Measurements from ENCODE around the gene RARG.

RARG gene

GRCh38 chr12:53253298-53253697 is 21.3 kb upstream of the RARG start:
- no peaks in the 10 kb centered on the region for H3K9me3 ChIP-seq (ENCODE audit: low read depth, low read length)
- TF ChIP-seq FOXP2 (optimal IDR thresholded peaks at IDR 0.05; ENCODE audit: control extremely low read depth, extremely low read length, insufficient read depth), result no peak
- no peak for TF ChIP-seq EZH2 (IDR thresholded peaks at IDR 0.05)
- TF ChIP-seq POLR2AphosphoS5 (IDR thresholded peaks at IDR 0.05; ENCODE audit: borderline replicate concordance, low read depth, low read length), result no peak
- peaks cover 5% of the 10 kb centered on the region; the same call in 1 of the 2 replicates for H3K36me3 ChIP-seq (ENCODE audit: insufficient read depth, low read length)
- no peak for DNase-seq (ENCODE audit: low read depth, low spot score)
- H3K4me3 ChIP-seq, result peak overlapping the region; percentile 97; the same call in 1 of the 2 replicates
- no peak overlapping the region for H3K27ac ChIP-seq
- H3K9ac ChIP-seq (ENCODE audit: insufficient read length), result no peak overlapping the region

- Histone ChIP-seq H3K36me3 (ENCODE audit: insufficient read depth, low read length) (peaks cover 5% of the 10 kb centered on the region; the same call in 1 of the 2 replicates), H3K4me3 (peak overlapping the region; percentile 97), H3K27ac (no peak overlapping the region), H3K9me3 (ENCODE audit: low read depth, low read length) (no peaks in the 10 kb centered on the region), H3K9ac (ENCODE audit: insufficient read length) (peak overlapping the region; percentile 87)
- TF ChIP-seq POLR2AphosphoS5 (IDR thresholded peaks at IDR 0.05; ENCODE audit: borderline replicate concordance, low read depth, low read length), result no peak
- TF ChIP-seq FOXP2 (optimal IDR thresholded peaks at IDR 0.05; ENCODE audit: control extremely low read depth, extremely low read length, insufficient read depth), result no peak
- TF ChIP-seq EZH2 (IDR thresholded peaks at IDR 0.05), result no peak
- DNase-seq (ENCODE audit: low read depth, low spot score), result no peak
Measured at GRCh38 chr12:53252349-53252916, 20.4 kb upstream of the RARG start.

DNA sequence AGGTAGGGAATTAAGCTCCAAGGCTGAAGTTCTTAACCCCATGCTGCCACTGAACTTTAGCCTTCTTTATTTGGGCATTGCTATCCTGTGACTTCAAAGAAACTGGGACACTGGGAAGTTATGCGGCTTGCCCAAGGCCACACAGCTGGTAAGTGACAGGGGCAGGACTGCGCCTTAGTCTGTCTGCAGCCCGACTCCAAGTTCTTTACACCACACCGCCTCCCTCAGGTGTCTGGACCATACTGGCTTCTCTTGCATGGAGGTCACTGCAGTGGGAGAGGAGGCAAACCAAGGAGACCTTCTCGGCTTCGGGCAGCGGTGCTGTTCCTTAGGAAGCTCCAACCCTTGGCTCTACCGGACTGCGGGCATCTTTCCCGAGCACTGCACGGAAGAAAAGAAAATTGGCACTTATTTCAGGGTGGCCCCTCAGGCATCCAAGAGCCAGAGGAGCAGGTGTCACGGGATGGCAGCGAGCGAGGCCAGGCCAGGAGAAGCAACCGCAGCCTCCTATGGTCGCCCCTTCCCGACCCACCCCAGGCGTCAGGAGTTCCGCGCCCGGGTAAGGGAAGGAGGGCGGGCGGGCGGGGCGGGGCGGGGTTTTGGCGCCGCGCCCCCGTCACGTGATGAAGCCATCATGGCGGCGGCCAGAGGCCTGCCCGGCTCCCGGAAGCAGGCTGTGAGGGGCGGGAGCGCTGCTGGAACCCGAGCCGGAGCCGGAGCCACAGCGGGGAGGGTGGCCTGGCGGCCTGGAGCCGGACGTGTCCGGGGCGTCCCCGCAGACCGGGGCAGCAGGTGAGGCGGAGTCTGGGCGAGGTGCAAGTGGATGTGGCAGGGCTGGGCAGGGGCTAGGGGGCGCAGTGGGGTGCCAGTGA is 19.7 kb upstream of the RARG start:
- no peak for DNase-seq (ENCODE audit: low read depth, low spot score)
- peak overlapping the region; percentile 97 for H3K4me3 ChIP-seq
- H3K27ac ChIP-seq, result no peak overlapping the region
- no peaks in the 10 kb centered on the region for H3K9me3 ChIP-seq (ENCODE audit: low read depth, low read length)
- peak overlapping the region; percentile 87 for H3K9ac ChIP-seq (ENCODE audit: insufficient read length)
- H3K36me3 ChIP-seq (ENCODE audit: insufficient read depth, low read length), result peaks cover 5% of the 10 kb centered on the region; the same call in 1 of the 2 replicates
- TF ChIP-seq FOXP2 (optimal IDR thresholded peaks at IDR 0.05; ENCODE audit: control extremely low read depth, extremely low read length, insufficient read depth), result peak; percentile 55
- peak; percentile 75 for TF ChIP-seq POLR2AphosphoS5 (IDR thresholded peaks at IDR 0.05; ENCODE audit: borderline replicate concordance, low read depth, low read length)
- TF ChIP-seq EZH2 (IDR thresholded peaks at IDR 0.05), result no peak

GRCh38 chr12:53245286-53245685 is 13.3 kb upstream of the RARG start:
- no peak for TF ChIP-seq POLR2AphosphoS5 (IDR thresholded peaks at IDR 0.05; ENCODE audit: borderline replicate concordance, low read depth, low read length)
- TF ChIP-seq EZH2 (IDR thresholded peaks at IDR 0.05), result no peak
- no peak for TF ChIP-seq FOXP2 (optimal IDR thresholded peaks at IDR 0.05; ENCODE audit: control extremely low read depth, extremely low read length, insufficient read depth)
- no peak overlapping the region for H3K9ac ChIP-seq (ENCODE audit: insufficient read length)
- H3K4me3 ChIP-seq, result no peak overlapping the region
- no peaks in the 10 kb centered on the region for H3K36me3 ChIP-seq (ENCODE audit: insufficient read depth, low read length)
- H3K9me3 ChIP-seq (ENCODE audit: low read depth, low read length), result no peaks in the 10 kb centered on the region
- DNase-seq (ENCODE audit: low read depth, low spot score), result no peak
- no peak overlapping the region for H3K27ac ChIP-seq

- DNase-seq (ENCODE audit: low read depth, low spot score), result no peak
- H3K9ac ChIP-seq (ENCODE audit: insufficient read length), result no peak overlapping the region
- no peak overlapping the region for H3K27ac ChIP-seq
- H3K9me3 ChIP-seq (ENCODE audit: low read depth, low read length), result no peaks in the 10 kb centered on the region
- no peak overlapping the region for H3K4me3 ChIP-seq
- TF ChIP-seq EZH2 (IDR thresholded peaks at IDR 0.05) (no peak), POLR2AphosphoS5 (IDR thresholded peaks at IDR 0.05; ENCODE audit: borderline replicate concordance, low read depth, low read length) (no peak), FOXP2 (optimal IDR thresholded peaks at IDR 0.05; ENCODE audit: control extremely low read depth, extremely low read length, insufficient read depth) (no peak)
- H3K36me3 ChIP-seq (ENCODE audit: insufficient read depth, low read length), result no peaks in the 10 kb centered on the region
Measured at GRCh38 chr12:53244337-53244736, 12.3 kb upstream of the RARG start.

GRCh38 chr12:53241623-53242412 is 9.8 kb upstream of the RARG start:
- Histone ChIP-seq H3K4me3 (no peak overlapping the region), H3K9ac (ENCODE audit: insufficient read length) (no peak overlapping the region), H3K9me3 (ENCODE audit: low read depth, low read length) (no peaks in the 10 kb centered on the region), H3K36me3 (ENCODE audit: insufficient read depth, low read length) (no peaks in the 10 kb centered on the region), H3K27ac (no peak overlapping the region)
- no peak for TF ChIP-seq EZH2 (IDR thresholded peaks at IDR 0.05)
- no peak for TF ChIP-seq FOXP2 (optimal IDR thresholded peaks at IDR 0.05; ENCODE audit: control extremely low read depth, extremely low read length, insufficient read depth)
- no peak for TF ChIP-seq POLR2AphosphoS5 (IDR thresholded peaks at IDR 0.05; ENCODE audit: borderline replicate concordance, low read depth, low read length)
- no peak for DNase-seq (ENCODE audit: low read depth, low spot score)

GRCh38 chr12:53239643-53240258 is 7.7 kb upstream of the RARG start:
- no peaks in the 10 kb centered on the region for H3K9me3 ChIP-seq (ENCODE audit: low read depth, low read length)
- no peak overlapping the region for H3K9ac ChIP-seq (ENCODE audit: insufficient read length)
- TF ChIP-seq EZH2 (IDR thresholded peaks at IDR 0.05), result no peak
- no peak for TF ChIP-seq POLR2AphosphoS5 (IDR thresholded peaks at IDR 0.05; ENCODE audit: borderline replicate concordance, low read depth, low read length)
- no peak for TF ChIP-seq FOXP2 (optimal IDR thresholded peaks at IDR 0.05; ENCODE audit: control extremely low read depth, extremely low read length, insufficient read depth)
- no peaks in the 10 kb centered on the region for H3K36me3 ChIP-seq (ENCODE audit: insufficient read depth, low read length)
- no peak overlapping the region for H3K27ac ChIP-seq
- DNase-seq (ENCODE audit: low read depth, low spot score), result no peak
- H3K4me3 ChIP-seq, result no peak overlapping the region
